Measurements from ENCODE around the gene IFRD2.

GRCh38 chr3:50318163-50318562 is 25.9 kb upstream of the IFRD2 start:
- TF ChIP-seq POLR2A (IDR thresholded peaks at IDR 0.05) (no peak), CTCF (IDR thresholded peaks at IDR 0.05) (no peak)
